ENCODE data around the gene SLC7A14. TPM values are rescaled to one million over a fixed set of nuclear protein-coding genes. Genes with fewer than 3 reads are reported as not detected.

SLC7A14 gene
- total RNA-seq, 1 donor from 2014 or later, result 0.23 TPM

GRCh38 chr3:170476291-170476690 is 109.6 kb downstream of the SLC7A14 start:
- peaks cover 27% of the 10 kb centered on the region for H3K27me3 Mint-ChIP-seq (ENCODE audit: low read depth, unreplicated experiment)
- H3K4me3 ChIP-seq (ENCODE audit: insufficient read depth, low read depth, low read length), result no peak overlapping the region
- no peak overlapping the region for H2AFZ ChIP-seq (ENCODE audit: low read depth, low read length)
- no peaks in the 10 kb centered on the region for H4K20me1 ChIP-seq (ENCODE audit: insufficient read depth, low read length)
- no peak for DNase-seq (ENCODE audit: low read depth)
- no peaks in the 10 kb centered on the region for H3K36me3 ChIP-seq (ENCODE audit: insufficient read depth, low read length)
- no peaks in the 10 kb centered on the region for H3K4me1 Mint-ChIP-seq (ENCODE audit: low read depth, unreplicated experiment)
- no peaks in the 10 kb centered on the region for H3K27me3 ChIP-seq (ENCODE audit: insufficient read depth, low read length)
- no peak overlapping the region for H3K27ac Mint-ChIP-seq (ENCODE audit: unreplicated experiment)
- H3K27ac ChIP-seq (ENCODE audit: low read depth, low read length), result no peak overlapping the region
- FAIRE-seq, result peak; percentile 13
- H3K4me3 Mint-ChIP-seq (ENCODE audit: unreplicated experiment), result no peak overlapping the region
- TF ChIP-seq CTCF (IDR thresholded peaks at IDR 0.05; ENCODE audit: insufficient read depth, low read depth, low read length), result no peak
- no peak for TF ChIP-seq EZH2 (IDR thresholded peaks at IDR 0.05; ENCODE audit: insufficient read depth, low read length)
- no peak overlapping the region for H3K4me2 ChIP-seq (ENCODE audit: low read length)
- no peaks in the 10 kb centered on the region for H3K9me3 ChIP-seq (ENCODE audit: insufficient read depth, low read depth, low read length)
- no peak overlapping the region for H3K9ac ChIP-seq (ENCODE audit: low read length)
- H3K4me1 ChIP-seq (ENCODE audit: insufficient read depth, low read length), result peaks cover 5% of the 10 kb centered on the region
- no peaks in the 10 kb centered on the region for H3K9me3 Mint-ChIP-seq (ENCODE audit: unreplicated experiment)
- peaks cover 2% of the 10 kb centered on the region for H3K36me3 Mint-ChIP-seq (ENCODE audit: low read depth, unreplicated experiment)
- H3K79me2 ChIP-seq (ENCODE audit: insufficient read depth, low read length), result no peaks in the 10 kb centered on the region

GRCh38 chr3:170475092-170475685 is 110.7 kb downstream of the SLC7A14 start:
- peaks cover 5% of the 10 kb centered on the region for H3K4me1 Mint-ChIP-seq (ENCODE audit: low read depth, unreplicated experiment)
- no peak for DNase-seq (ENCODE audit: low read depth)
- H3K9ac ChIP-seq (ENCODE audit: low read length), result no peak overlapping the region

More at GRCh38 chr3:170475092-170475685, 110.7 kb downstream of the SLC7A14 start:
- Histone ChIP-seq H3K4me2 (ENCODE audit: low read length) (no peak overlapping the region), H3K4me1 (ENCODE audit: insufficient read depth, low read length) (peaks cover 5% of the 10 kb centered on the region), H3K9me3 (ENCODE audit: insufficient read depth, low read depth, low read length) (no peaks in the 10 kb centered on the region), H3K4me3 (ENCODE audit: insufficient read depth, low read depth, low read length) (no peak overlapping the region), H4K20me1 (ENCODE audit: insufficient read depth, low read length) (no peaks in the 10 kb centered on the region), H3K79me2 (ENCODE audit: insufficient read depth, low read length) (no peaks in the 10 kb centered on the region), H3K27me3 (ENCODE audit: insufficient read depth, low read length) (no peaks in the 10 kb centered on the region), H2AFZ (ENCODE audit: low read depth, low read length) (no peak overlapping the region), H3K36me3 (ENCODE audit: insufficient read depth, low read length) (no peaks in the 10 kb centered on the region), H3K27ac (ENCODE audit: low read depth, low read length) (no peak overlapping the region)
- Mint-ChIP-seq H3K9me3 (ENCODE audit: unreplicated experiment) (no peaks in the 10 kb centered on the region), H3K4me3 (ENCODE audit: unreplicated experiment) (no peak overlapping the region), H3K27ac (ENCODE audit: unreplicated experiment) (peak overlapping the region; percentile 26), H3K36me3 (ENCODE audit: low read depth, unreplicated experiment) (no peaks in the 10 kb centered on the region), H3K27me3 (ENCODE audit: low read depth, unreplicated experiment) (peaks cover 35% of the 10 kb centered on the region)
- FAIRE-seq, result no peak
- no peak for TF ChIP-seq EZH2 (IDR thresholded peaks at IDR 0.05; ENCODE audit: insufficient read depth, low read length)
- TF ChIP-seq CTCF (IDR thresholded peaks at IDR 0.05; ENCODE audit: insufficient read depth, low read depth, low read length), result no peak
